GM12892 (cell line): ENCODE data around the gene GRB2.
A peak's percentile ranks its signal among the peaks of the same experiment; 100 is the strongest.
"Not testable (repeated sequence)": the region's sequence is repeated elsewhere in the genome, so short reads cannot be mapped to it uniquely, and the experiment has no call there.

Experiments
- DNase-seq: peaks from one replicate; pipeline ENCODE4 v3.0.0; 2011; ENCODE audit not compliant: insufficient read length
- FAIRE-seq: peaks from 2 replicates; lab custom pipeline; 2011; peaks lifted over from hg19 to GRCh38; lab: Jason Lieb, UNC
- POLR2A ChIP-seq: IDR thresholded peaks from 2 replicates; pipeline ENCODE4 v1.6.1; 2011; ENCODE audit warnings: low read depth, low read length, control low read depth
- POLR2AphosphoS5 ChIP-seq: IDR thresholded peaks from 2 replicates; pipeline ENCODE4 v1.6.1; 2011; ENCODE audit warnings: low read depth, low read length, control low read depth
- TAF1 ChIP-seq: IDR thresholded peaks from 2 replicates; pipeline ENCODE4 v1.6.1; 2011; ENCODE audit warnings: low read depth, mild to moderate bottlenecking, control low read depth, low read length, borderline replicate concordance

The GRB2 gene

GRCh38 chr17:75356260-75356937, 49.1 kb downstream of the GRB2 start:
- no peak for FAIRE-seq
- TF ChIP-seq POLR2AphosphoS5 (no peak), TAF1 (no peak), POLR2A (no peak)
- no peak for DNase-seq

GRCh38 chr17:75353176-75353575, 52.3 kb downstream of the GRB2 start:
- TF ChIP-seq TAF1 (no peak), POLR2A (no peak), POLR2AphosphoS5 (no peak)
- DNase-seq (no peak), FAIRE-seq (no peak)

- FAIRE-seq (no peak), DNase-seq (no peak)
- TF ChIP-seq POLR2A (no peak), TAF1 (no peak), POLR2AphosphoS5 (no peak)
These were observed 53.4 kb downstream of the GRB2 start for GRCh38 chr17:75352079-75352569.

GRCh38 chr17:75350706-75351105, 54.8 kb downstream of the GRB2 start:
- TF ChIP-seq TAF1 (no peak), POLR2AphosphoS5 (no peak), POLR2A (no peak)
- no peak for DNase-seq
- no peak for FAIRE-seq

- FAIRE-seq (no peak), DNase-seq (no peak)
- TF ChIP-seq TAF1 = no peak
- no peak for TF ChIP-seq POLR2AphosphoS5
- TF ChIP-seq POLR2A = no peak
These were observed 55.4 kb downstream of the GRB2 start for GRCh38 chr17:75350029-75350428.

GRCh38 chr17:75349589-75349988, 55.9 kb downstream of the GRB2 start:
- no peak for FAIRE-seq
- TF ChIP-seq POLR2AphosphoS5 (no peak), POLR2A (no peak), TAF1 (no peak)
- DNase-seq = no peak

GRCh38 chr17:75348386-75349012, 57.0 kb downstream of the GRB2 start:
- FAIRE-seq (no peak), DNase-seq (no peak)
- TF ChIP-seq POLR2A (no peak), TAF1 (no peak), POLR2AphosphoS5 (no peak)

- DNase-seq (no peak), FAIRE-seq (no peak)
- TF ChIP-seq POLR2AphosphoS5 = no peak
These were observed 58.6 kb downstream of the GRB2 start for GRCh38 chr17:75346906-75347305.

GRCh38 chr17:75346368-75346767, 59.1 kb downstream of the GRB2 start:
- not testable (repeated sequence) for DNase-seq, FAIRE-seq

- TF ChIP-seq POLR2A = peak; percentile 32; the same call in 1 of the 2 replicates
- no peak for TF ChIP-seq TAF1
- no peak for TF ChIP-seq POLR2AphosphoS5
- DNase-seq = peak; percentile 47
- peak; percentile 90 for FAIRE-seq
These were observed 59.8 kb downstream of the GRB2 start for GRCh38 chr17:75345514-75346167.

- TF ChIP-seq POLR2AphosphoS5 (no peak), POLR2A (no peak), TAF1 (no peak)
- DNase-seq (no peak), FAIRE-seq (no peak)
These were observed 60.8 kb downstream of the GRB2 start for GRCh38 chr17:75344666-75345065.

GRCh38 chr17:75342996-75343395, 62.5 kb downstream of the GRB2 start:
- no peak for DNase-seq
- no peak for FAIRE-seq
- no peak for TF ChIP-seq TAF1
- TF ChIP-seq POLR2A = no peak
- TF ChIP-seq POLR2AphosphoS5 = no peak
